GM21576 (cell line): ENCODE results near the gene APOBEC4.
"Not testable (repeated sequence)": the region's sequence is repeated elsewhere in the genome, so short reads cannot be mapped to it uniquely, and the experiment has no call there.

Experiments used
- ATAC-seq: cut with Tn5 transposase; IDR thresholded peaks from one replicate; pipeline ENCODE4 v1.9.1; 2021; ENCODE audit warnings: mild to moderate bottlenecking, moderate library complexity; ENCODE audit not compliant: unreplicated experiment

The APOBEC4 gene

DNA sequence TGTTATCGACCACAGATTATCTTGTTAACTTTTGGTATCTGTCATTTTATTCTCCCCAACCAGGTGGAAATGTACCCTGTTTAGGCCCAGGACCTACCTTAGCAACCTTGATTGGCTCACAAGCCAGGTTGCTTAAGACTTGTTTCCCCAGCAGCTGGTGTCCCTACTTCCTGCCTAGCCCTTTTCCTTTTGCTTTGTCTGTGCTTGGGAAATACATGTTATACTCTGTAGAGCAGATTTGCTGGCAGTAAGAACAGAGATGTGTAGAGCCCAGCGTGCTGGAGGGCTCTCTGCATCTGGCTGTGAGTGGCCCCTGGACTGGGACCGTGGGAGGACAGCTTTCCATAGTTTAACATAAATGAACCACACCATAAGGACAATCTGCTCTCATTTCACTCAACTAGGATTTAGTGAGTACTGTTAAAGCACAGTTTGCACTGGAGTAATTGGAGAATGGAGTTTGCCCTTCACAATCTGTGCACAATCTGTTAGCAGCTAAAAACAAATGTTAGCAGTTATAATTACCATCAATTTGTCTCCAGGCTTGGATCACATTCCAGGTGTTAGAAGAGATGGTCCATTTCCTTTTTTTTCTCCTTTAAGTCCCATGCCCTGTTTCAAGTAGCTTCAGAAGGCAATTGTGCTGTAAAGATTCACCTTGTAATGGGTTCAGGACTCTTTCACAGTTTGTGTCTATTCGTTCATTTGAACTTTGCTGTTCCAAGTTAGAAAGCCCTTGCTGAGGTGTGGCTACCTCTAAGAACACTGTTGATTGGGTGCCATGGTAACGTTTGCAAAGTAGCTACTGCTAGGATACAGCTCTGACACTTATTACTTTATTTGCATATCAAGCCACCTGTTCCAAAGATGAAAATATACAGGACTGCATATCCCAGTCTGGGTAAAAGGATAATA, at the start of gene APOBEC4:
TSS of gene APOBEC4 (minus strand) at position 770 of the 915 bp plus-strand sequence. CDS start 4,535 bp downstream, outside the sequence.
- ATAC-seq, result no peak

- ATAC-seq, result no peak
Measured at GRCh38 chr1:183702813-183703198, 49.7 kb upstream of the APOBEC4 start.

DNA sequence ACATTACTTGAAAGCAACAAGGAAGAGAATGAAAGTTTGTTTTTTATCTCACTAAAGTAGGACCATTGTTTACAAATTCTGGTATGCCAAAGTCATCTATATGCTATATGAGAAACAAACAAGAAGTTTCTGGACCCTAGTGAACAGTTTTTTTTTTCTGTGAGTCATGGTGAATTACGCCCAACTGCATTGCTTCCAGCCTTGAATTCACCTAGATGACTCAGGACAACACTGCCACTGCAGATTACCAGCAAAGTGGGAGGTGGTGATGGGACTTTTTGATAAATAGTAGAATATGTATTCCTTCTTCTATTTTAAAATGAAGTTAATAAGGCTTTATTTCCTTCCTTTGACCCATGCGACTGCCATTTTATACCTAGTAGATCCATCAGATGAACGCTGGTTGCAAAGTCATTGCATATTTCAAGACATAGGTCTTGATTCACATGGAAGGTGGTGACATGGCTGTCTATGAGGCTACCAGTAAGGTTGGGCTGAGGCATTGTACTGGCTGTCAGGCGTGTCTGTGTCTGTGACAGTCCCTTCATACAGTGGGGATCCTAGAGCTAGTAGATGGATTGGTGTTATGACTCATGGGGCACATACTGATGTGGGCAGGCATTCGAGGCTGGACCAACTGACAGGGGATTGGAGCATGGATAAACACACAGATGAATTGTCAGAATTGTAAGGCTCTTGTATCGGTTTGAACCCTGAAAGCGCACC, 49.1 kb upstream of the APOBEC4 start:
- no peak for ATAC-seq

GRCh38 chr1:183699616-183700160, 46.6 kb upstream of the APOBEC4 start:
- ATAC-seq, result no peak

- no peak for ATAC-seq
Measured at GRCh38 chr1:183697814-183698590, 44.9 kb upstream of the APOBEC4 start.

GRCh38 chr1:183696981-183697380, 43.9 kb upstream of the APOBEC4 start:
- ATAC-seq, result no peak

- ATAC-seq, result no peak
Measured at GRCh38 chr1:183694755-183695154, 41.6 kb upstream of the APOBEC4 start.

DNA sequence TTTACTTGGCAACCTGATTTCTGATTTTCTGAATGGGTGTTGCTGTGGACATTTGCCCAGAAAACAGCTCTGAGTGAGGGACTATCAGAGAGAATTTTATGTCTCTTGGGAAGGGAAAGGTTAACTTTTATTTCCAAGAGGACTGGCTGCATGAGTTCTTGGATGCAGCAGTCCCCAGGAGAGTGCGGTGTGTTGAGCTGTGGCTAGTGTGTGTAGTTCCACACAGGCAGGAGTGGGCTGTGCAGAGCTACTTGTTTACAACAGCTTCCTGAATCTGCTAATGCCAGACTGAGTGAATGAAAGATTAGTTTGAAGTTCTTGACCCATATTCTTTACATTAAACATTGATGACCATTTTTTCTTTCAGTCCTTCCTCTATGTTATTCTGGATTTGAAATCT, 41.0 kb upstream of the APOBEC4 start:
- no peak for ATAC-seq

DNA sequence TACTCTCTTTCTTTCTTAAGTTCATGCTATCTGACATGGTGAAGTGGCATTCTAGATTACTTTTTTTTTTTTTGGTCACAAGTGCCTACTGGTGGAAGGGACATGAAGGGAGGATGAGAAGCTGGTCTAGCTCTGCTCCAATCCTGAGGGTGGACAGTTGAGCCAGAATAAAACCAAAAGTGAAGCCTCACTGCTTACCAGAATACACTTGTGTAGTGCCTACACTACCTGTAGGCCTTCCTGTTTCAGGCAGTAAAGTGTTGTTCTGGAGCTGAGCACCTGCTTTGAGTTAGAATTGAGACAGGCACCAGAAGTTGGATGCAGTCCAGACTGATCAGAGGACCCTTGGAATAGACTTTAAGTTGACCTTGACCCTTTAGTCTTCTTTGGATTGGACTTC, 40.4 kb upstream of the APOBEC4 start:
- ATAC-seq, result no peak

GRCh38 chr1:183689762-183690204, 36.7 kb upstream of the APOBEC4 start:
- peak; percentile 64 for ATAC-seq

GRCh38 chr1:183688341-183689060, 35.4 kb upstream of the APOBEC4 start:
- ATAC-seq, result no peak

DNA sequence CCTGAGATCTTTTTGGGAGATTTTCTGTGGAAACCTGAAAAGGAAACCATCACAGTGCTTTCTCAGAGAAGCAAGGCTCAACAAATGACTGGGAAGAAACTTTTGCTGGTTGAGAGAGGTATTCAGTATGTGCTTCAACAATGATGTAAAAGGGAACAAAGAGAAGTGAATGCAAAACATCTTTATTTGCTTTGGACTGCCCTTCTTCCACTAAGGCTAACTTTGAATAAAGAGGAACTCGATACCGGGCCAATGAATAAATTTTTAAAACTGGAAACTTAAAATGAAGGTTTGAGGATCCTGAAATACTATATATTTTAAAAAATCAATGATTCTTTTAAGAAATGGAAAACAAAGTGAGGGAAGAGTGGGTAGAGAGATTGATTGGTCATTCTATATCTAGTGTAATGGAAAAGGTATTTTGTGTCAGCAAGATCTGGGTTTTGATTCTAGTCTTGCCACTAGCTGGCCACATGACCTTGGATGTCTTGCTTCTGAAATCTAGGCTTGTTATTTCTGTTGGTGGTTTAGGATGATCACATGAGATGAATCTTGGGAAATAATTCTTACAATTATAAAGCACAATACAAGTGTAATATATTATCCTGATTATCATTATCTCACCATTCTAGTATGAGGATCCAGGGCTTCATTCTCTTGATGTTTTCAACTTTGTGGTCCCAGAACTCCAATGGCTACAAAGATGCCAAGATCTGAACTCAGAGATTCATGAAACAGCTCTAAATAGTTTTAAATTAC, 34.6 kb upstream of the APOBEC4 start:
- ATAC-seq, result no peak

- ATAC-seq, result no peak
Measured at GRCh38 chr1:183686229-183686628, 33.1 kb upstream of the APOBEC4 start.

DNA sequence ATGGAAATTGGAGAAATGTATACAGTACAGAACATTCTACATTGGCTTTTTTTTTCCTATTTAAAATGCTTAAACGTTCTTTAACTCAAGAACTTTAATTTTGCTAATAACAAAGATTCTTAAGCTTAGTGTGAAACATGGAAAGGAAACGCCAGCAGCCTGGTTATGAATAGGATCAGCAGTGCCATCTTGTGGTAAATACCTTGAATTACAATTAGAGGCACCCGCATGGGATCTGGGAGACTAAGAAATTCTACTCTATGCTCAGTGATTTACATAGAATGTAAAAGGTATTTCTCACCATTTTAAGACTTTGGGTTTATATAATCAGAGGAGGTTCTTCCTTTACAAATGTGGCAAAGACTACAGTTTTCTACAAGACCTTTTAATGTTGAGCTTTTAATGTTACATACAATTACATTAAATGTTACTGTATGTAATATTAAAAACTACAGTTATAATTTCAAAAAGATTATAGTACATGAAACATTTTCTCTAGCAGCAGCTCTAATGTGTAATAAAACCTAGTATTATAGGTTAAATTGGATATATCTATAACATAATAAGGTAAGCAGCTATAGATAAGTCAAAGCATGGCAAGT, 32.1 kb upstream of the APOBEC4 start:
- ATAC-seq, result no peak

DNA sequence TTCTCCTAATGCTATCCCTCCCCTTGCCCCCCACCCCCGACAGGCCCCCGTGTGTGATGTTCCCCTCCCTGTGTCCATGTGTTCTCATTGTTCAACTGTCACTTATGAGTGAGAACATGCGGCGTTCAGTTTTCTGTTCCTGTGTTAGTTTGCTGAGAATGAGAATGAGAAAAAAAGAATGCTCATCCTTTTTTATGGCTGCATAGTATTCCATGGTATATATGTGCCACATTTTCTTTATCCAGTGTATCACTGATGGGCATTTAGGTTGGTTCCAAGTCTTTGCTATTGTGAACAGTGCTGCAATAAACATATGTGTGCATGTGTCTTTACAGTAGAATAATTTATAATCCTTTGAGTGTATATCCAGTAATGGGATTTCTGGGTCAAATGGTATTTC, 26.2 kb upstream of the APOBEC4 start:
- not testable (repeated sequence) for ATAC-seq

DNA sequence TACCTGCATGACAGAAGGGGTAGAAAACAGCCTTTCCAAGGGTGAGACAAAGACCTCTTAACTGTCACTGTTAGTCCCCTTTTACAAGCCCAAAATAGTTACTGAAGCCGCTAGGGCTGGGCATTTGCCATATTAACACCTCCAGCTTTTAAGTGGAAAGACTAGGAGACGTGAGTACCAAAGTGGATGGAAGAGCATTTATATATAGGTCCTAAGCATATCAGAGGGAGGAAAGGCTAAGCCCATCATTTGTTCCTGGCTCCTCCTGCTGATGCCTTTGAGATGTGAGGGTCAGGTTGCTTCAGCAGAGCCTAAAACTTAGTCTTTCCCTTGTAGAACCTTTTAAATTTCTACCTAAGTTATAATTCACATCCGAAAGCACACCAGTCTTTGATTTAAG, 25.7 kb upstream of the APOBEC4 start:
- ATAC-seq, result no peak

DNA sequence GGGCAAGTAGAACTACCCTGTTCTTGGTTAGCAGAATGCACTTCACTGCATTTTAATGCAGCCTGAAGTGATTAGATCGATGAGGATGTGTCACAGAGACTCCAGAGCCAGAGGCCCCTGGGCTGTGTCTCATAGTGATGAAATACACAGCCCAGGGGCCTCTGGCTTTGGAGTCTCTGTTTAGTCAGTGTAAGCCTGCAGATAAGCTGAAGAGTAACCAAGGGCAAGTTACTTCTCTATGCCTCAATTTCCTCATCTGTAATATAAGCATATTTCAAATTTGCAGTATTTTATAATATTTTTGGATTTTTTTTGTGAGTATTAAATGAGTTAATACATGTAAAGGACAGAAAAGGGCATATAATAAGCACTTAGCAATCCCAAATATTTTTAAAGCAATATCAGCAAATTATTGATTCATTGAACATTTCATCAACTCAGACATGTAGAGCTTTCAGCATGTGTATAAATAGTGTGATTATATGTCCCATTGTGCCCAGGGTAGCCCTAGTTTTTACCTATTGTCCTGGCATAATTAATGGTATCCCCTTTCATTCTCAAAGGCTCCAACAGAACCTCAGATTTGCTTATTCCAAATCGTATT, 23.6 kb upstream of the APOBEC4 start:
- ATAC-seq, result no peak

- ATAC-seq, result no peak
Measured at GRCh38 chr1:183675883-183676585, 22.9 kb upstream of the APOBEC4 start.
